Adrenal gland (tissue), 12 donors: ENCODE data around the gene CENPP. TPM values are rescaled to one million over a fixed set of nuclear protein-coding genes. Genes with fewer than 3 reads are reported as not detected.

Experiments used
- DNase-seq, 7 donors: peaks; one replicate each; pipeline ENCODE4 v3.0.0-alpha.2; 2019 to 2020
- H3K27ac ChIP-seq, 5 donors: fragments of 200-600 bp; sonication (generic) in 4 of 5; 1 replicate in 3 of 5; 2 replicates in 2 of 5; pipeline versions ENCODE4 v1.5.1 to v1.8.0; 2016 to 2020; ENCODE audit warnings: mild to moderate bottlenecking in 1 of 5
- H3K27me3 ChIP-seq: fragments of 200-600 bp; 2 replicates; pipeline ENCODE4 v1.8.0; 2021
- H3K36me3 ChIP-seq, 2 donors: fragments of 200-600 bp; replicated peaks in 1 of 2; 1 replicate in 1 of 2; 2 replicates in 1 of 2; pipeline versions ENCODE4 v1.5.1 to v1.8.0; 2018 to 2022
- H3K4me1 ChIP-seq, 2 donors: fragments of 200-600 bp; replicated peaks in 1 of 2; 1 replicate in 1 of 2; 2 replicates in 1 of 2; pipeline versions ENCODE4 v1.5.1 to v1.8.0; 2018 to 2021
- H3K4me3 ChIP-seq, 4 donors: fragments of 200-600 bp; sonication (generic) in 3 of 4; one replicate each; pipeline ENCODE4 v1.5.1; 2016 to 2018
- H3K9me3 ChIP-seq, 3 donors: fragments of 200-600 bp; sonication (generic) in 1 of 3; replicated peaks in 1 of 3; 1 replicate in 2 of 3; 2 replicates in 1 of 3; pipeline versions ENCODE4 v1.5.1 to v1.8.0; 2016 to 2021
- CTCF ChIP-seq, 6 experiments: fragments of 450-650 bp in 4 of 6; fragments of 200-600 bp in 2 of 6; sonication (generic) in 1 of 6; IDR thresholded peaks; 1 replicate in 5 of 6; 2 replicates in 1 of 6; pipeline versions ENCODE4 v1.5.1 to v1.8.0; 2016 to 2021; ENCODE audit warnings: antibody characterized with exemption in 6 of 6, mild to moderate bottlenecking in 2 of 6, moderate library complexity in 1 of 6
- POLR2A ChIP-seq, 2 donors: fragments of 450-650 bp; IDR thresholded peaks; one replicate each; pipeline ENCODE4 v1.6.1; 2017; ENCODE audit warnings: antibody characterized with exemption in 2 of 2, mild to moderate bottlenecking in 2 of 2, moderate library complexity in 1 of 2
- WGBS, 4 donors: extraction: QIAGEN DNeasy Blood & Tissue Kit in 2 of 4; methylation state at CpG; one replicate each; pipeline versions ENCODE4 v1.1.5 to v1.1.7; 2013 to 2017; 5-methylcytosine and 5-hydroxymethylcytosine counted together
- intact Hi-C, 2 donors: fragments of 100-400 bp; cut with DNase I; formaldehyde crosslinking; loops; one replicate each; pipeline versions ENCODE4 v1.14.1 to v1.15.0; 2022 to 2023
- polyA plus RNA-seq, 3 donors: library from polyadenylated mRNA; stranded (reverse); fragments of 200-250 nt in 2 of 3; fragments of 350-450 nt in 1 of 3; fragmentation: Illumina TruSeq in 1 of 3; extraction: RNeasy Lipid Tissue Mini Kit (QIAGEN cat#74804) in 1 of 3; gene quantifications; one replicate each; pipeline ENCODE4 v1.2.3, GENCODE V29; 2013 to 2014
- total RNA-seq, 9 donors: library from RNA; depleted of rRNA in 4 of 9; stranded (reverse); fragments of >200 nt in 4 of 9; fragments of 120-200 nt in 1 of 9; fragmentation: NEBNext Ultra II Directional in 1 of 9; extraction: Animal tissue kit (Norgen Biotek cat#: 25700) in 1 of 9; gene quantifications; one replicate each; pipeline versions ENCODE4 v1.1.0 to v1.2.4, GENCODE V29; 2013 to 2023
- donor health status: healthy with polysubstance abuse.
- donor health status: Bipolar disorder and iron deficiency.
- donor health status: DM: yes; HTN: yes; CAD: no.
- donor health status: DM: no; HTN: no; CAD: no.
- donor health status: DM: no; HTN: no; CAD: no.
- donor health status: DM: yes; HTN: yes; CAD: no.

CENPP gene
- total and polyA plus RNA-seq, 12 donors: 1.1 to 14.0 (median 3.1) TPM

- no peak overlapping the region for H3K27ac ChIP-seq
- TF ChIP-seq POLR2A (IDR thresholded peaks at IDR 0.05) (no peak), CTCF (IDR thresholded peaks at IDR 0.05) (no peak)
- intact Hi-C loops: no loop called here
- peaks cover 0 to 28% of the 10 kb centered on the region in 2 donors for H3K4me1 ChIP-seq
- no peak for DNase-seq
- peaks cover 0 to 14% of the 10 kb centered on the region in 2 donors for H3K36me3 ChIP-seq
- H3K27me3 ChIP-seq: no peaks in the 10 kb centered on the region
- H3K9me3 ChIP-seq: no peaks in the 10 kb centered on the region
- H3K4me3 ChIP-seq: no peak overlapping the region
- WGBS, 4 donors: 85 to 96% (median 92%) methylated on average over 10 of the region's 10 CpGs
Measured at GRCh38 chr9:92611621-92612285, 286.0 kb downstream of the CENPP start.

- TF ChIP-seq CTCF (IDR thresholded peaks at IDR 0.05) (no peak), POLR2A (IDR thresholded peaks at IDR 0.05) (no peak)
- Histone ChIP-seq H3K4me1 (peaks cover 4 to 33% of the 10 kb centered on the region in 2 donors), H3K9me3 (no peaks in the 10 kb centered on the region), H3K36me3 (peaks cover 0 to 14% of the 10 kb centered on the region in 2 donors), H3K27me3 (no peaks in the 10 kb centered on the region), H3K27ac (no peak overlapping the region), H3K4me3 (no peak overlapping the region)
- DNase-seq: no peak
- 95 to 99% (median 97%) methylated on average over 4 to 5 of the region's 5 CpGs for WGBS, 4 donors
- intact Hi-C loops: no loop called here
Measured at GRCh38 chr9:92612292-92612691, 286.5 kb downstream of the CENPP start.

- Histone ChIP-seq H3K27ac (no peak overlapping the region), H3K27me3 (no peaks in the 10 kb centered on the region), H3K4me3 (no peak overlapping the region), H3K9me3 (no peaks in the 10 kb centered on the region), H3K4me1 (peaks cover 9 to 38% of the 10 kb centered on the region in 2 donors), H3K36me3 (peaks cover 0 to 14% of the 10 kb centered on the region in 2 donors)
- 86 to 99% (median 92%) methylated on average over 11 of the region's 11 CpGs for WGBS, 4 donors
- TF ChIP-seq POLR2A (IDR thresholded peaks at IDR 0.05): no peak
- TF ChIP-seq CTCF (IDR thresholded peaks at IDR 0.05): no peak
- intact Hi-C loops: no loop called here
- DNase-seq: no peak
Measured at GRCh38 chr9:92612816-92613215, 287.1 kb downstream of the CENPP start.

- peaks cover 16 to 43% of the 10 kb centered on the region in 2 donors for H3K4me1 ChIP-seq
- 95 to 98% (median 97%) methylated on average over 21 to 23 of the region's 23 CpGs for WGBS, 4 donors
Measured at GRCh38 chr9:92613268-92614122, 287.7 kb downstream of the CENPP start.

More at GRCh38 chr9:92613268-92614122, 287.7 kb downstream of the CENPP start:
- peaks cover 0 to 14% of the 10 kb centered on the region in 2 donors for H3K36me3 ChIP-seq
- no peak overlapping the region for H3K4me3 ChIP-seq
- no peak for DNase-seq
- no peaks in the 10 kb centered on the region for H3K27me3 ChIP-seq
- no peak overlapping the region for H3K27ac ChIP-seq
- no peaks in the 10 kb centered on the region for H3K9me3 ChIP-seq
- no peak for TF ChIP-seq CTCF (IDR thresholded peaks at IDR 0.05)
- no peak for TF ChIP-seq POLR2A (IDR thresholded peaks at IDR 0.05)
- intact Hi-C loops: no loop called here
